Activated T-helper 9 cell treated with anti-CD3 and anti-CD28 coated beads, Interleukin-2, amount 50 U/mL, for 16 hours (primary cell): ENCODE measurements around the gene CDKN3.
"Not testable (repeated sequence)": the region's sequence is repeated elsewhere in the genome, so short reads cannot be mapped to it uniquely, and the experiment has no call there.

ENCODE experiments used
- DNase-seq: peaks from one replicate; pipeline ENCODE4 v3.0.0-alpha.2; 2020; ENCODE audit warnings: low read depth

The CDKN3 gene

DNA sequence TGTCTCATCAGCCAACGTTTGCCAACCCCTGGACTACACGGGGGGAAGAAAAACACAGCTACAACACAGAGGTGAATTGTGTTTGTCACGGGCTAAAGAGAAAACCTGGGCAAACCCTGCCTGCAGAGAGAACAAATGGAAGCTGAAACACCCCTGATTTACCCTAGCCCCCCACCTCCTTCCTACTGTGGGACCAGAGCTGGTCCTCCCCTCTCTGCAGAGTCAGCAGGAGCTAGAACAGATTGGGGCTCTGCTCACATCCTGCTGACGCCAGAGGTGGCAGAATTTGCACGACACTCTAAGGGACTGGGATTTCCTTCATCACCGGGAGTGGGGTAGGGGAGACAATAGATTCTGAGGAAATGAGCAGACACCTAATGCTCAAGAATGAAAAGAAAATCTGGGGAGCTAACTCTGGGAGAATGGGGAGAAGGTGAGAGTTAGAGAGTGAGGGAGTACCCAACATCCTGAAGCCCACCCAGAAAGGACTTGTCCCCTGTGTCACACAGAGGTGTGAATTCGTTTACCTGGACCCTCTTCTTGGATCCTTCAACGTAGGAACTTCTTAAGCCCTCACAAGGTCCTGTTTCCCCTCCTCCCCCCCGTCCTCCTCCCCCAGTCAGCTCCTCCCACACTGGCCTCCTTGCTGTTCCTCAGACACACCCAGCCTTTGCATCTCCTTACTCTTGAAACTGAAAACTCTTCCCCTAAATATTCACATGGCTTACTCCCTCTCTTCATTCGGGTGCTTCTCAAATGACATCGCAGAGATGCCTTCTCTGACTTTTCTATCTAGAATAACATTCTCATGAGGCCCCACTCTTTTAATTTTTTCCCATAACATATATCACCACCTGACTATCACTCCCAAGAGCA is 26.2 kb upstream of the CDKN3 start:
- DNase-seq, result no peak

DNA sequence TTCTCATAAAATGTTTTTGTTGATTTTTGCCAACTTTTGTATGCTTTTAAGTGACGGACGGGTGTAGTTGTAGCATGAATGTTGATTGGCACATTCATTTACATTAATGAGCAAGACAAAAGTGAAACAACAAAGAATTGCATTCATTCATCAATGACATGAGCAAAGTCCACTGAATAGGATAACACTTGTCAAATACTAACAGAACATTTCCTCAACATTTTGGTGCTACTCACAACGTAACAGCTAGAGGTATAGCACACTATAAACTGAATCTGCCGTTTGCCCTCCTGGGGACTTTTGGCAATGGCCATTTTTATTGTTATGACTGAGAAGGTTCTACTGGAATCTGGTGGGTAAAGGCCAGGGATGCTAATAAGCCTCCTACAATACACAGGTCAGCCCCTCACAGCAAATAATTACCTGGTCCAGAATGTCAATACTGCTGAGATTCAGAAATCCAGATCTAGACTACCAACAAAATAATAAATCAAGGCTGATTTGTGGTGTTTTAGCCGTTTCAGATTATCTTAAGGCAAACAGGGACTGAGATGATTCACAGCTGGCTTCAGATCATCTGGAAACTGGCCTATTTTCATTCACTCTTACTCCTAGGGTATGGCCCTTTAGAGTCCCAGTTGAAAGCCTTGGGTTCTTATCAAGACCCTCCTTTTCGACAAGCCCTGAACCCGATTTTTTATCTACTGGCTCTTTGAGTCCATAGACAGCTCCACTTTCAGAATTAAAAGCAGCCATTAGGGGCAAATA is 22.5 kb upstream of the CDKN3 start:
- no peak for DNase-seq

GRCh38 chr14:54377501-54377900 is 19.3 kb upstream of the CDKN3 start:
- no peak for DNase-seq

DNA sequence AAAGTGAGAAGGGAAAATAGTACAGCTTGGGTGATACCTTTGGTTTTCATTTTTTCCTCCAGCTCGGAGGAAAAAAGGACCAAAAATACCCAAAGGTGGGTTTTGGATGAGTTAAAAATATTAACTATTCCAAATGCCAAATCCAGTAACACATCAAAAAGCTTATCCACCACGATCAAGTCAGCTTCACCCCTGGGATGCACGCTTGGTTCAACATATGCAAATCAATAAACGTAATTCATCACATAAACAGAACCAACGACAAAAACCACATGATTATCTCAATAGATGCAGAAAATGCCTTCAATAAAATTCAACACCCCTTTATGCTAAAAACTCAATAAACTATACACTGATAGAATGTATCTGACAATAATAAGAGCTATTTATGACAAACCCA is 17.9 kb upstream of the CDKN3 start:
- DNase-seq, result not testable (repeated sequence)

DNA sequence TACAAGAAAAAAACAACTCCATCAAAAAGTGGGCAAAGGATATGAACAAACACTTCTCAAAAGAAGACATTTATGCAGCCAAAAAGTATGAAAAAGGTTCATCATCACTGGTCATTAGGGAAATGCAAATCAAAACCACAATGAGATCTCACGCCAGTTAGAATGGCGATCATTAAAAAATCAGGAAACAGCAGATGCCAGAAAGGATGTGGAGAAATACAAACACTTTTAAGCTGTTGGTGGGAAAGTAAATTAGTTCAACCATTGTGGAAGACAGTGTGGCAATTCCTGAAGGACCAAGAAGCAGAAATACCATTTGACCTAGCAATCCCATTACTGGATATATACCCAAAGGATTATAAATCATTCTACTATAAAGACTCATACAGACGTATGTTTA is 16.2 kb upstream of the CDKN3 start:
- not testable (repeated sequence) for DNase-seq

GRCh38 chr14:54381821-54382220 is 15.0 kb upstream of the CDKN3 start:
- DNase-seq, result no peak

DNA sequence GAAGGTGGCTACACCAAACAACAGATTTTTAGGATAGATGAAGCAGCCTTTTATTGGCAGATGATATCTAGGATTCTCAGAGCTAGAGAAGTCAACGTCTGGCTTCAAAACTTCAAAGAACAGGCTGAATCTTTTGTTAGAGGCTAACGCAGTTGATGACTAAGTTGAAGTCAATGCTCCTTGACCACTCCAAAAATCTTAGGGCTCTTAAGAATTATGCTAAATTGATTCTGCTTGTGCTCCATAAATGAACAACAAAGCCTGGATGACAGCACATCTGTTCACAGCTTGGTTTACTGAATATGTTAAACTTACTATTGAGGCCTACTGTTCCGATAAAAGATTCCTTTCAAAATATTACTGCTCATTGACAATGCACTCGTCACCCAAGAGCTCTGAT is 13.0 kb upstream of the CDKN3 start:
- DNase-seq, result no peak

DNA sequence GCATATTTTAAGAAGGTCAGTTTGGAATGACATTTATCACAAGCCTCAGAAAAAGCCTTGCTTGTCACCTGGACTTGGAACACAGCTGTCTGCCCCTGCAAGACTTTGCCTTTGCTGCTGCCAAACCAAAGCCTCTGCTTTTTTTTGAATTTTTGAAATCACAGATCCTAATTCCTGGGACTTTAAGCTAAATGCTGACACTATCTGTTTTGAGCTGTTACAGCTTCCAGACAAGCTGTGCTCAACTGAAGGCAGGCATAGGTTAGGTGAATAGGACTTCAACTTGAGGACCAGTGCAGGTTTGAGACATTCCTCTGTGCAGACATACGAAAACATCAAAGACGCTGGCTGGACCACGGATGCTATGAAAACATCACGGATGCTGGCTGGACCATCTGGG is 11.3 kb upstream of the CDKN3 start:
- no peak for DNase-seq

DNA sequence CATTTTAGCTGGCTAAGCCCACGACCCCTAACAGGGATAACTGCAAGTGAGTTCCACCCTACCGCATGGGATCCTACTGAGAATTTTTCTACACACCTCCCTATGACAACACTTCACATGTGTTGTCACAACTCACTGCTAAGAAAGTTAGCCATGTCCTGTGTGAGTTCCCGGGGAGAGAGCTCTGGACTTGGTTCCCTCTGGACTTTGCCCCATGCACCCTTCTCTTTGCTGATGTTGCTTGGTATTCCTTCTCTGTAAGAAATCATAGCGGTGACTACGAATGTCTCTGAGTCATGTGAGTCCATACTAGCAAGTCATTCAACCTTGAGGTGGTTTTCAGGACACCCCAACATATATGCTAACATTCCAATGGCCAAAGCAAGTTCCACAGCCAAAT is 9.5 kb upstream of the CDKN3 start:
- no peak for DNase-seq

DNA sequence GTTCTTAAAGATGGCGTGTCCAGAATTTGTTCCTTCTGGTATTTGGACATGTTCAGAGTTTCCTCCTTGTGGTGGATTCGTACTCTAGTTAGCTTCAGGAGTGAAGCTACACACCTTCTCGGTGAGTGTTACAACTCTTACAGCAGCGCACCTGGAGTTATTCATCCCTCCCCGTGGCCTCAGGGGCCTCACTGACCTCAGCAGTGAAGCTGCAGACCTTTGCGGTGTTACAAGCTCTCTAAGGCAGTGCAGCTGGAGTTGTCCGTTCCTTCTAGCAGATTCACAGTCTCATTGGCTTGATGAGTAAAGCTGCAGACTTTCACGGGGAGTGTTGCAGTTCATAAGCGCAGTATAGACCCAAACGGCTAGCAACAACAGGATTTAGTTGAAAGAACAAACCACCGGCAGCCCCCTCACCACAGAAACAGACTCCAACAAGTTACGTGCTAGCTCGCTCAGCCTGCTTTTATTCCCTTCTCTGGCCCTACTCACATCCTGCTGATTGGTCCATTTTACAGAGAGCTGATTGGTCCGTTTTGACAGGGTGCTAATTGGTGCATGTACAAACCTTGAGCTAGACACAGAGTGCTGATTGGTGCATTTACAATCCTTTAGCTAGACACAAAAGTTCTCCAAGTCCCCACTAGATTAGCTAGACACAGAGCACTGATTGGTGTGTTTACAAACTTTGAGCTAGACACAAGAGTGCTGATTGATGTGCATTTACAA is 4.5 kb upstream of the CDKN3 start:
- DNase-seq, result no peak

DNA sequence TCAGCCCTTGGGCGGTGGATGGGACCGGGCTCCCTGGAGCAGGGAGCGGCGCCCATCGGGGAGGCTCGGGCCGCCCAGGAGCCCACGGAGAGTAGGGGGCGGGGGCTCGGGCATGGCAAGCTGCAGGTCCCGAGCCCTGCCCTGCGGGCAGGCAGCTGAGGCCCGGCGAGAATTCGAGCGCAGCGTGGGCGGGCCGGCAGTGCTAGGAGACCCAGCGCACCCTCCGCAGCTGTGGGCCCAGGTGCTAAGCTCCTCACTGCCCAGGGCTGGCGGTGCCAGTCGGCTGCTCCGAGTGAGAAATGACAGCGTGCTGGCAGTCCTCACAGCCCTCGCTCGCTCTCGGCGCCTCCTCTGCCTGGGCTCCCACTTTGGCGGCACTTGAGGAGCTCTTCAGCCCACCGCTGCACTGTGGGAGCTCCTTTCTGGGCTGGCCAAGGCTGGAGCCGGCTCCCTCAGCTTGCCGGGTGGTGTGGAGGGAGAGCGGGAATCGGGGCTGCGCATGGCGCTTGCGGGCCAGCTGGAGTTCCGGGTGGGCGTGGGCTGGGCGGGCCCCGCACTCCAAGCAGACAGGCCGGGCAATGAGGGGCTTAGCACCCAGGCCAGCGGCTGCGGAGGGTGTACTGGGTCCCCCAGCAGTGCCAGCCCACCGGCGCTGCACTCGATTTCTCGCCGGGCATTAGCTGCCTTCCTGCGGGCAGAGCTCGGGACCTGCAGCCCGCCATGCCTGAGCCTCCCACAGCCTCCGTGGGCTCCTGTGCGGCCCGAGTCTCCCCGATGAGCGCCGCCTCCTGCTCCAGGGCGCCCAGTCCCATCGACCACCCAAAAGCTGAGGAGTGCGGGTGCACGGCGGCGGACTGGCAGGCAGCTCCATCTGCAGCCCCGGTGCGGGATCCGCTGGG is 3.6 kb upstream of the CDKN3 start:
- DNase-seq, result not testable (repeated sequence)

- no peak for DNase-seq
These were observed 2.2 kb upstream of the CDKN3 start for GRCh38 chr14:54394596-54394995.

DNA sequence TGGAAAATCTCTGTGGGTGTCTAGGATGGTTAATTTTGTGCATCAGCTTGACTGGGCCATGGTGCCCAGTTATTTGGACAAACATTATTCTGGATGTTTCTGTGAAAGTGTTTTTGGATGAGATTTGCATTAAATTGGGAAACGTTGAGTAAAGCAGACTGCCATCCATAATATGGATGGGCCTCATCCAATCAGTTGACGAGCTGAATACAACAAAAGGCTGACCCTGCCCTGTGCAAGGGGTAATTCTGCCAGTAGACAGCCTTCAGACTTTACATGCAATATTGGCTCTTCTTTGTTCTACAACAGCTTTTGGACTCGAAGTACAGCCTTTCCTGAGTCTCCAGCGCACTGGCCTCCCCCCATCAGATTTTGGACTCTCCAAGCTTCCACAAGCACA is 1.5 kb upstream of the CDKN3 start:
- no peak for DNase-seq

- no peak for DNase-seq
These were observed 1.1 kb upstream of the CDKN3 start for GRCh38 chr14:54395716-54396115.

DNA sequence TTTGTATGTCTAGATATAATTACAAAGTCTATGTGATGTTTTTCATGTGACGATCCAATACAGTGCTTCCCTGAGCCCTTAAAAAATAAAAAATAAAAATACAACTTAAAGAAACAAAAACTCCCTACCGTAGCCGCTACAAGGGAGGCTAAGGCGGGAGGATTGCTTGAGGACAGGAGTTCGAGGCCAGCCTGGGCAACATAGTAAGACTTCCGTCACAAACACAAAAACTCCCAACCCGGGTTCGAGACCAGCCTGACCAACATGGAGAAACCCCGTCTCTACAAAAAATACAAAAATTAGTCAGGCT is 669 bp upstream of the CDKN3 start:
- DNase-seq, result no peak

GRCh38 chr14:54399560-54399959 is 2.8 kb downstream of the CDKN3 start:
- no peak for DNase-seq

DNA sequence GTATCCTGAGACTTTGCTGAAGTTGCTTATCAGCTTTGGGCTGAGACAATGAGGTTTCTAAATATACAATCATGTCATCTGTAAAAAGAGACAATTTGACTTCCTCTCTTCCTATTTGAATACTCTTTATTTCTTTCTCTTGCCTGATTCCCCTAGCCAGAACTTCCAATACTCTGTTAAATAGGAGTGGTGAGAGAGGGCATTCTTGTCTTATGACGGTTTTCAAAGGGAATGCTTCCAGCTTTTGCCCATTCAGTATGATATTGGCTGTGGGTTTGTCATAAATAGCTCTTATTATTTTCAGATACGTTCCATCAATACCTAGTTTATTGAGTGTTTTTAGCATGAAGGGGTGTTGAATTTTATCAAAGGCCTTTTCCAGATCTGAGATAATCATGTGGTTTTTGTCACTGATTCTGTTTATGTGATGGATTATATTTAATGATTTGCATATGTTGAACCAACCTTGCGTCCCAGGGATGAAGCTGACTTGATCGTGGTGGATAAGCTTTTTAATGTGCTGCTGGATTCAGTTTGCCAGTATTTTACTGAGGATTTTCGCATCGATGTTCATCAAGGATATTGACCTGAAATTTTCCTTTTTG is 6.7 kb downstream of the CDKN3 start:
- not testable (repeated sequence) for DNase-seq

GRCh38 chr14:54410215-54410614 is 13.4 kb downstream of the CDKN3 start:
- no peak for DNase-seq

- no peak for DNase-seq
These were observed 14.6 kb downstream of the CDKN3 start for GRCh38 chr14:54411371-54411770.

- DNase-seq, result no peak
These were observed 23.8 kb downstream of the CDKN3 start for GRCh38 chr14:54420478-54421142.

GRCh38 chr14:54423991-54424390 is 27.2 kb downstream of the CDKN3 start:
- no peak for DNase-seq
